Globus pallidus (tissue), 1 donor: ENCODE results near the gene STYXL1.
A peak's percentile ranks its signal among the peaks of the same experiment; 100 is the strongest.
"Not testable (repeated sequence)": the region's sequence is repeated elsewhere in the genome, so short reads cannot be mapped to it uniquely, and the experiment has no call there.

ENCODE experiments used
- DNase-seq: peaks from one replicate; pipeline ENCODE4 v3.0.0-alpha.2; 2015; ENCODE audit warnings: low spot score

The STYXL1 gene

DNA sequence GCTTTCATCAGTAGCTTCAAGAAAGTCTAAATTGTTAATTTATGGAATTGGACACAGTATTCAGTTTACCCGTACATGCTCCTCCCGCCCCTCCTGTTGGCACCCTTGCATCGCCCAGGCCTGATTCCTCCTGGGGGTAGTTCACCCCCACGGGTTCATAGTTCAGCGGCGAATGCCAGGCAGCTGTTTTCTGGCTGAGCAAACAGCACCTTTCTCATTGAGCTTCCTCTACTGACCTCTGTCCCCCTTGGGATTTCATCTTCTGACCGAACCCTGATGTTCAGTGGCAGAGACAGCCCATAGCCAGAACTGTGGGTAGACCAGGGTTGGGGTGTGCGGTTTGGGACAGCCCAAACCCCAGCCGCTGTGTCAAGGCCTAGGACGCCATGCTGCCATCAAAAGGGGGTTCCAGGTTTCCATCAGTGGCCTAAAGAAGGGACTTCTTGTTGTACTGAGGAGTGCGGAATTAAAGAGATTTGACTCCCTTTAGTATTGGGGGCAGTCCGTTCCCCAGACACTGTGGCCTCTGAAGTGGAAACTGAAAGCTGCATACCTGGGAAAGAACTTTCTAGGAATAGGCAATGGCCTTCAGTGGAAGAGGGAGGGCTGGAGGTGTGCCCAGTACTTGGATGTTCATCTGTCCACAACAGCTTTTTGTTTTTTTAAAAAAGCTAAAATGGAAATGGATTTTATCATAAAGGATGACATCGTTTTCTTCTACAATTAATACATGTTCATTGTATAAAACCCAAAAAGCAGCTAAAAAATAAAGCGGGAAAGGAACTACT, 19.1 kb upstream of the STYXL1 start:
- DNase-seq = no peak

DNA sequence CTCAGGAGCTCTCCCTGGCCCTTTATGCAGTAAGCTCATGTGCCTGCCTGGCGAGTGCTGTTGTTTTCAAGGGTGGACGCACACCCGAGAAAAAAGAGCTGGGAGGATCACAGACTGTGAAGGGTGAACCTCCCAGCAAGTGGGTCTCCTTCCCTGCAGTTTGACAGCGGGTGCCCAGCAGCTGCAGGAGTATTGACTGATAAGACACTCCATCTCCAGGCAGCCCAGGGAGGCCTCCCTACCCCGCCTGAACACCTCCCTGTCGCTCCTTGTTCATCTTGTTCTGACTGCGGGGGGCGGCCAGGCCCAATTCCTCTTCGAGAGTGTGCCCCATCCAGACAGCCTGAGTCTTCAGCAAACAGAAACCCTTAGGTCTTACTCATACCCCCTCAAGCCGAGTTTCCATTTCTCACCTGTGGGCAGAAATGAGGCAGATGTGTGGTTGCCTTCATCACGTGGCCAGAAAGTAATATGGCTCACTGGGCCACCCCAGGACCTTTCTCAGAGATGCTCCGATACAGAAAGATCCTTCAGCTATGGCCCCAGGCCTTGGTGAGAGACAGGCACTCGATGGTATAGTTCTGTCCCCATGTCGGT, 17.3 kb upstream of the STYXL1 start:
- no peak for DNase-seq

DNA sequence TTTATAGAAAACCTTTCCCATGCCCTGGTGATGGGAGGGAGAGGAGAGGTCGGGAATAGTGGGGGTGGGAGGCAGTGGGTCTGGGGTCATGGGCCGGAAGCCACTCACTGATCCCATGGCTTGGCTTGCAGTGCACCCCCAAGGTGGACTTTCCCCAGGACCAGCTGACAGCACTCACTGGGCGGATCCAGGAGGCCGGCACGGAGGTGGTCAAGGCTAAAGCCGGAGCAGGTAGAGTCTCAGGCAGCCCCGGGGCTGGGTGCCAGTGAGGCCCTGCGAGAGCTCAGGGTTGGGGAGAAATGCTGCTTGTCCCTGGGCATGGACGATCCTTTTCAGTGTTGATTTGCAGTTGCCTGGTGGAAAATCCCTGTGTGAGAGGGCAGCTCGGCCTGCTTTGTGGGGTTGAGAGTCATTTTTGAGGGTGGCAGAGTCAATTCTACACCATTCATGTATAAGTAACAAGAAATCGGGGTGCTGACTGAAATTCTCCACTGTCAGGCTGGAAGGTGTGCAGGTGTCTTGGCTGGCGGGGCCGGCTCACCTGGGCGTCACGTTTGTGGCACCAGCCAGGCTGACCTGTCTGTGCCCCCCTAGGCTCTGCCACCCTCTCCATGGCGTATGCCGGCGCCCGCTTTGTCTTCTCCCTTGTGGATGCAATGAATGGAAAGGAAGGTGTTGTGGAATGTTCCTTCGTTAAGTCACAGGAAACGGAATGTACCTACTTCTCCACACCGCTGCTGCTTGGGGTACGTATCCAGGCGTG, 16.6 kb upstream of the STYXL1 start:
- no peak for DNase-seq

DNA sequence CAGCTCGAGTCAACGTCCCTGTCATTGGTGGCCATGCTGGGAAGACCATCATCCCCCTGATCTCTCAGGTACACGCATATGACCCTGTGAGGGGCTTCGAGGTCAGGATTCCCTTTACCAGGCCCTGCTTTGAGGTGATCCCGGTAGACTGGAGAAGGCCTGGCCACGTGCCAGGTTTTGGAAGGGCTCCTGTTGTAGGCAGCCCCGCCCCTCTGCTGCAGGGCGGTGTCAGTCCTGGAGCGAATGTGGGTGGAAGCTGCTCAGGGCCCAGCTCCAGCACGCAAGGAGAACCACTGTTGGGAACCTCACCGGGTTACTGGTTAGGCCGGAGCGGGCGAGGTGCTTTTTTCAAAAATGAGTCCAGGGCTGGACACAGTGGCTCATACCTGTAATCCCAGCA, 15.7 kb upstream of the STYXL1 start:
- DNase-seq = no peak

DNA sequence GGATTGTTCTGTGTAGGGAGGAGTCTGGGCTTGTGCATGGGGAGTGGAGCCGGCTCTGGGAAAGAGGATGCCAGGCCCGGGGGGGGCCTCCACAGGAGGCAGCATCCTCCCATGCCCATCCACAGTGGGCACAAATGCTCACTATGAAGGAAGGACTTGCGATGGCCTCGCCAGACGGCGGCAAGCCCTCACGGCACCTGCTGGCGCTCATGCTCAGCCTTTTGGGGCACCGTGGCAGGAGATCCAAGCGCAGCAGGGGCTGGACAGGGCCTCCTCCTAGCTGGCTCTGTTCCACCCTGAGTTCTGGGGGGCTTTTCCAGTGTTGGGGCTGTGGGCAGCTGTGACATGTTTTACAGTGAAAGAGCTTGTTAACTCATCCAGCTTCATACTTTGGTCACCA, 15.3 kb upstream of the STYXL1 start:
- no peak for DNase-seq

DNA sequence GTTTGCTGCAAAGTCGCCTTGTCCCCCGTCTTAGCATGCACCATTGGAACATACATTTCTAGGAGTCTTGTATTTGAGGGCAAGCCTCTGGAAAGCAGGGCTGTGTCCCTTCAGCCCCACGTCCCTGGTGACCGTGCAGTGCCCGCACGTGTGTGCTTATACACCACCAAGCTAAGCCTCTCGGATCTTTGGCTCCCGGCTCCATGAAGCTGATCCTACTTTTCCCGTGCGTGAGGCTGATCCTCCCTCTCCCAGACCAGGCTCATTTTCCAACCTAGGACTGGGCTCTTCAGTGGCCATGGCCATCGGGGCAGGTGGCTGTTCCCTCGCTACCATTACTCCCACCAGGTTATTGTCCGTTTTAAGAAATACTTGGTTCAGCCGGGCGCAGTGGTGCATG, 14.5 kb upstream of the STYXL1 start:
- no peak for DNase-seq

DNA sequence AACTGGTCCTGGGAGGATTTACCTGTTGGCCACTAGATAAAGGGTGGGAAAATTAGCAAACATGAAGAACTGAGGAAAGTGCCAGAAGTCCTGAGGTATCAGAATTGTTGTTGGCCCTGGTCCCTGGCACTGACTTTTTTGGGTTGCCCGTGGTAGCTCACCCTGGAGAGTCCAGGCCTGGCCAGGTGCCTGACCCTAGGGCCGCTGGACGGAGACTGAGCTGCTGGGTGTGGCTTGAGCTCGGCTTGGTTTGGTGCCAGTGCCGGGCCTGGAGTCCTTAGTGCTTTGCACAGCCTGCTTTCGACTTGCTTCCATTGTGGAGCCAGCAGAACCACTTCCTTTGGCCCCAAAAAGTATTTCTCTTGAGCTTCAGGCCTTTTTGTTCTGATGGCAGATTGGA, 13.0 kb upstream of the STYXL1 start:
- no peak for DNase-seq

DNA sequence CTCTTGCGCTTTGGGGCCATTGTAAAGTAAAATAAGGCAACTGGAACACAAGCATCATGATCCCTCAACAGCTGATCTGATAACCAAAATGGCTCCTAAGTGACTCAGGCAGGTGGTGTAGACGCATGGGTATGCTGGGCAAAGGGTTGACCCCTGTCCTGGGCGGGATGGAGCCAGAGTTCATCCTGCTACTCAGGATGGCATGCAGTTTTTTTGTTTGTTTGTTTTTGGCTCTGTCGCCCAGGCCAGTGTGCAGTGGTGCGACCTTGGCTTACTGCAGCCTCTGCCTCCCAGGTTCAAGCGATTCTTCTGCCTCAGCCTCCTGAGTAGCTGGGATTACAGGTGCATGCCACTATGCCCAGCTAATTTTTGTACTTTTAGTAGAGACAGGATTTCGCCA, 10.9 kb upstream of the STYXL1 start:
- DNase-seq = not testable (repeated sequence)

DNA sequence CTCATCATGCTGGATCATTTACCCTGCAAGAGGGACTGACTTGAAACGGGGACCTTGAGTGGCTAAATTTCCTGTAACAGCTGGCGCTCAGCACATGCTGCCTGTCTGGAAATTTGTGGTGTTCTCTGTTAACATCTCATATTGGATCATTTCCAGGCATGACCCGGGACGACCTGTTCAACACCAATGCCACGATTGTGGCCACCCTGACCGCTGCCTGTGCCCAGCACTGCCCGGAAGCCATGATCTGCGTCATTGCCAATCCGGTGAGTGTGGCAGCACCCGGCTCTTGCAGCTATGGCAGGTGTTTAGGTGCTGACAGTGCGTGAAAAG, 10.0 kb upstream of the STYXL1 start:
- no peak for DNase-seq

DNA sequence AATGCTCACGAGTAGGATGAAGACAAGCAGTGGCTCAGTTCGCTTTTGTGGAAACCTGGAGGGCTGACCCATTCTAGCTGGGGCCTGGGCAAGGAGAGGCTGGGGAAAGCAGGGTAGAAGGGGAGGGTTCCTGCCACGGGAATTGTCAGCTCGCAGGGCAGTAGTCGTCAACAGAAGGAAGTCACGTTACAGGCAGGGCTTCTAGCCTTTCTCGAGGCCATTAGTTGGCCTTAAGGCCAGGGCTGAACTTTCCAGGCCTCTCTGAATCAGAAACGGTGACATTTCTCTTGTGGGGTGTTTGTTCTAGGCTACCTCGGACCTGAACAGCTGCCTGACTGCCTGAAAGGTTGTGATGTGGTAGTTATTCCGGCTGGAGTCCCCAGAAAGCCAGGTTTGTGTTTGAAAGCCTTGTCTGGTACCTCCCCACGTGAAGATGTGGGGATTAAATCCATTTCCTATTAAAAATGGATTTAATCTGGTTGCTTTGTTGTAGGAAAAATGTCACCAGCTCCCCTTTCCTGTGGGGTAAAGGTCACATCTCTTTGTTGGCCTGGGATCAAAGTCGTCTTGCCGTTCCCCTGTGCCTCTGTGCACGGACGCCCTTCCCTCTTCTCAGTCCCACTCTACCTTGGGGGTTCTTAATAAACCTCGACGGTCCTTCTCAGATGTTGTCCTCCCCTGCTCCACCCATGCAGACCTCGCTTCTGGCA, 9.5 kb upstream of the STYXL1 start:
- DNase-seq = no peak

DNA sequence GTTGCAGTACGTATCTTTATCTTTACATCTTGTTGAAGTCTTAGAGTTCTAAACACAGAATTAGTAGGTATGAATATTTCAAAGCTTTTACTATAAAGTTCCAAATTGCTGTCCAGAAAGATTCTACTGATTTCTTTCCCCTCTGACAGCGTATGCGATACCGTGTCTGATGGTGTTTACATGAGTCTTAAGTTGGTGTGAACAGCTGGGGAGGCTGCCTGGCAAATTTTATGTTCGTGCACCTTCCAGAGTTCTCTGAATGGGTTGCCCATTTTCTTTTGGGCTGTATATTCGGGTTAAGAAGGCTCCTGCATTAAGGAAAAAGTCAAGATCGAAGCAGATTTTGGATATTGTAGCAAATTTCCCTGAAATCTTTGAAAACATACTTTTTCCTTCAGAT, 8.4 kb upstream of the STYXL1 start:
- DNase-seq = no peak

DNA sequence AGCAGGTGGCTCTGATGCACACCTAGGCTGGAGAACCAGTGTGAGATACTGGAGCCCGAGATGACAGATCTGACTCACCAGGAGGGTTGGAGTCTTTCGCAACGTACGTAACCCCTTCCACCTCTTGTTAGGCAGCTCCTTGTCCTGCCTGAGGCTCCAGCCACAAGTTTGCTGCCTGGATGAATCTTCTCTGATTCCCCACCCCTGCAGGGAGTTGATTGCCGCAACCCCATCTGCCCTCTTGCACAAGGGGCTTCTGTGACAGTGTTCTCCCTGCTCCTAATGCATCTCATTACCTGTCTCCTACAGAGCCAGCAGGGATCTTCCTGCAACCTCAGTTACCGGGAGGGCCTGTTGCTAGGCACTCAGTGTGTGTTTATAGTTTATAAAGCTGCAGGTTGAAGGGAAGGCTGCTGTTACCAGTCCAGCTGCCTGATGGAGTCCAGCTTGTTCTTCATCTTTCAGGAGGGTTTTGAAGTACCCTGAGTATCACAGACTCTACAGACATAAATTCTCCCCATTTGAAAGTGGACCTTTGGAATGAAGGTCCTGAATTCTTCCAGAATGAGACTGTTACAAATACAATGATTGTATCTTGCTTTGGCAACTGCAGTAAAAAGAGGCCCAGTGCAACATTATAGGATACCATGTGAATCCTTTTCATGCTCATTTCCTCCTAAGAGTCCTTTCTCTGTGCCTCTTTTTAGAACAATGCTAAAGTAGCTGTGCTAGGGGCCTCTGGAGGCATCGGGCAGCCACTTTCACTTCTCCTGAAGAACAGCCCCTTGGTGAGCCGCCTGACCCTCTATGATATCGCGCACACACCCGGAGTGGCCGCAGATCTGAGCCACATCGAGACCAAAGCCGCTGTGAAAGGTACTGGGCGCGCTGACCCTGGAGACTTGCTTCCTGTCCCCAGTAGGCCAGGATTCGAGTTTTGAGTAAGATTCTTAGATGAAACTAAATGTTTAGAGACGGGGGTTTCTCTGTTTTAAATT, 6.6 kb upstream of the STYXL1 start:
- DNase-seq = peak; percentile 49

DNA sequence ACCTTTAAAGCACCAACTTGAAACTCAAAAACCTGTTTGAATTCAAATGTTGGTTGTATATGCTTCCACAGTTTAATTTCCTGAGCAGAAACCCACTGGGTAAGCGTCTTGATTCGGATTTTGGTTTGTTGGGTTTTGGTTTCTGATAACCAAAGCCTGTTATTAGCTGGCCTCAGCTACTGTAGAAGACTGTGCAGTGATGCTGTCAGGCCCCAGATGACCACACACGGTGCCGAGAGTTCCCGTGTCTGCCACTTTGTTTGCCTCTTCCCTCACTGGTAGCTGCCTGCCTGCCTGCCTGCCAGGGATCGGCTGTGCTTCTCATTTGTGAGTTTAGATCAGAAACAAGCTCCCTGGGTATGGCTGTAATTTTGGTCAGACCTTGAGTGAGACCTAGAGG, 5.7 kb upstream of the STYXL1 start:
- no peak for DNase-seq

DNA sequence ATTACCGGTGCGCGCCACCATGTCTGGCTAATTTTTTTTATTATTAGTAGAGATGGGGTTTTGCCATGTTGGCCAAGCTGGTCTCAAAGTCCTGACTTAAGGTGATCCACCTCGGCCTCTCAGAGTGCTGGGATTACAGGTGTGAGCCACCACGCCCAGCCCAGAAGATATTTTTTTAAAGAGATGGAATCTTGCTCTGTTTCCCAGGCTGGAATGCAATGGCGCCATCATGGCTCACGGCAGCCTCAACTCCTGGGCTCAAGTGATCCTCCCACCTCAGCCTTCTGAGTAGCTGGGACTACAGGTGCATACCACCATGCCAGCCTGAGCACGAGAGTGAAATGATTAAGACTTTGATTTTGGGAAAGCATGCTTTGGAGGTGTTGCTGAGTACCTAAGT, 4.9 kb upstream of the STYXL1 start:
- not testable (repeated sequence) for DNase-seq

DNA sequence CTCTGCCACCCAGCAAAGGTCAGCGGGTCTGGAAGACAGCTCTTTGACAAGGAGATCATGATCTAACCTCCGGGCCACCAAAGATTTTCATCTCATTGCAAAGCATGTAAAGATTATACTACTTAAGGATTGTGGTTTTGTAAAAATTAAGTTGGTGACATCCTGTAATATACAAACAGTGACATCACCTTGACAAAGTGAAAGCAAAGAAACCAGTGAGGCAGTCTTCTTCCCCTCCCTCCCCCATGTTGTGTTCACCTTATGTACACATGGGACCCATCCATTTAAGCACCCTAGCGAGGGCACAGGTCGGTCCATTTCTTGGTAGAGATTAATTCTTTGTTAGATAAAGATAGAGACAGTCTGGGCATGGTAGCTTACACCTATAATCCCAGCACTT, 4.0 kb upstream of the STYXL1 start:
- no peak for DNase-seq

DNA sequence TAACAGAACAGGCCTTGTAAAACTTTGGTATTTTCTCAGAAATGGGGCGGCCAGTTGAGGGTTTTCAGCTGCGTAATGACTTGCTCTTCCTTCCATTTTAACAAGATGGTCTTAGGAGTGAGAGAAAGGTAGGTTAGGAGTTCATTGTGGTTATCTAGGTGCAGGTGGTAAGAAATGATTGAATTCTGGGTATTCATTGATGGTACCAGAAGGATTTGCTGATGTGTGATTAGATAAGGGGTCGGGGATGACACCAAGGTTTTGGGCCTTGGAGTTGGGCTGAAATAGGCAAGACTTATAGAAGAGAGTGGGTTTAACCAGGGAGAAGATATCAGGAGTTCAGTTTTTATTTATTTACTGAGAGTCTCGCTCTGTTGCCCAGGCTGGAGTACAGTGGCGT, 2.7 kb upstream of the STYXL1 start:
- no peak for DNase-seq

DNA sequence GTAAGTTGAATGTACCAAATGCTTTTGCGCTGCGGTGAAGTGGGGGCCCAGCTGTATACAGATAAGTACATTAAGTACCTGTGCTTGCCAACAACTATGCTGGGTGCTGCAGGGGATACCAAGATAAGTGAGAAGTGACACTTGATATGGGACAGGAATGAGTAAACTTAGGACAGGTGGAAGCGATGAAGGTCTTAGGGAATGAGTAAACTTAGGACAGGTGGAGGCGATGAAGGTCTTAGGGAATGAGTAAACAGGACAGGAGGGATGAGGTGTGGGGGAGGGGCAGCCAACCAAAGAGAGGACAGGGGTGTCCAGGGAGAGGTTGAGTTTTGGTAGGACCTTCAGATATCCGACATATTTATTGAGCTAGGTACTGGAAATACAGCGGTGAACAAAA, 1.5 kb upstream of the STYXL1 start:
- no peak for DNase-seq

DNA sequence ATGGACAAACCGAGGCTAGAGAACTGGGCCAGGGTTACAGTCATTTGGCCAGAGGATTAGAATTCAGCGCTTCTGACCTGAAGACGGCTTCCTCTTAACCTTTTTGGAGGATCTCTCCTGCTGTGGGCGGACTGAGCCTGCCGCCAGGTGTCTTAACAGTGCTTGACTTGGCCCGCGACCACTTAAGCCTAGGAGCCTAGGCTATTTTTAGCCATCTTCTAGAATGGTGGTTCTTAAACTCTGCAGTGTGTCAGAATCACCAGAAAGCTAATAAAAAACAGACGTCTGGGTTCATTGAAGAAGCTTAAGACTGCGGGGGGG, 828 bp upstream of the STYXL1 start:
- no peak for DNase-seq

DNA sequence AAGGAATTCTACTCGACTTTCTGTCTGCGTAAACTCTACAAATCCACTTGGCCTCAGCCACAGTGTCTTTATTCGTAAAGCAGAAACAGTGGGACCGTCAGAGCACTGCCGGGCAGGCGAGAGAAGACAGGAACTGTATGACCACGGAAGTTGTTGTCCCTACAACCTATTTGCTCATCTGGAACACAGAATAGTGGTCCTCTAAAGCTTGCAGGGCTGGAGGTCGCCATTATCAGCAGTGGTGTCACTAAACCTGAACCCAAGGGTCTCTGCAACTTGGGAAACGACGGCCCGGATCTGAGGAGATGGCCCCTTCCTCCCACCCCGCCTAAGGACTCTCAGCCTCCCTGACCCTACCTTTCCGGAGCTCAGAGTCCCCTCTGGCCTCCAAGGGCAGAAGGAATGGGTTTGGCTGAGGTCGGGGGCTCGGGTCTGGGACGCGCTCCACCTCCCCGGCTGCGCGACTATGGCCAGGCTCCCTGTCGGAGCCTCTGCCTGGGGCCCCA, 442 bp downstream of the STYXL1 start:
- DNase-seq = no peak

DNA sequence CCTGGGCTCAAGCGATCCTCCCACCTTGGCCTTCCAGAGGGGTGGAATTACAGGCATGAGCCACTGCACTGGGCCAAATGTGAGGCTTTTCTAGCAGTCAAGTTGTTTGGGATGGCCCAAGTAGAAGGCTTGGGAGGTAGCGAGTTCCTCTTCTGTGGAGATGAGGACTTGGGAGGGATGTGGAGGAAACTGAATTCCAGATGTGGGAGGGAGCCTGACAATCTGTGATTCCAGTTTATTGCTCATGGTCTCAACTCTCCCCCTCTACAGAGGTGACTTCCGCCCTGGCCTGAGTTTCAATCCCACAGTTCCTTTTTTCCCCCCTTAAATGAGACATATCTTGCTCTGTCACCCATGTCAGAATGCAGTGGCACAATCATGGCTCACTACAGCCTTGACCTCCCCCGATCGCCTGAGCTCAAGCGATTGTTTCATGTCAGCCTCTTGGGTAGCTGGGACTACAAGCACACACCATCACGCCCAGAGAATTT, 3.4 kb downstream of the STYXL1 start:
- DNase-seq = no peak

DNA sequence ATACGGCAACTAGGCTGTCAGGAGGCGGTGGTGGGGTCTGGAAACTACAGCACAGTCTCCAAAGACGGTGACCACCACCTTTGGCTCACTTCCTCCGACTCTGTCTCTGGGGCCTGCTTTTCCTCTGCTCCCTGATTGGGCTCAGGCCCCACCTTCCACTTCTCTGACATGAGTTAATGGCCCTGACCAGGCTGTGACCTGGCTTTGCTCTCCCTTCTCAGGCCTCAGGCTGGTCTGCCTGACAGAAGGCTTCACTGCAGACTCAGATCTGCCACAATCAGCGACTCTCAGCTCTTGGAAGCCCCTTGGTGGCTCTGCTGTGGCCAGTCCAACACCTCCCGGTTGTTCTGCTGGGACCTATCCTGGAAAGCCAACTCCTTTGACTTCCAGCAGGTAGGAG, 7.7 kb downstream of the STYXL1 start:
- DNase-seq = no peak
